T-cell (primary cell): ENCODE data around the gene RSF1. TPM values are rescaled to one million over a fixed set of nuclear protein-coding genes. Genes with fewer than 3 reads are reported as not detected.

Experiments
- ATAC-seq, 4 experiments: fragments of 200-7000 bp in 3 of 4; fragments of 150-1000 bp in 1 of 4; cut with Tn5 transposase; replicated peaks in 1 of 4; 1 replicate in 3 of 4; 2 replicates in 1 of 4; pipeline ENCODE4 v1.10.0; 2021; ENCODE audit warnings: moderate library complexity in 3 of 4, mild to moderate bottlenecking in 2 of 4, moderate number of reproducible peaks in 1 of 4
- CTCF ChIA-PET, 2 donors: fragments of 300-600 bp; sonication (Branson Sonifier 250); formaldehyde crosslinking; loops; one replicate each; lab custom pipeline; 2022; ENCODE audit warnings: antibody characterized with exemption in 2 of 2; lab: Charles Lee
- POLR2A ChIA-PET, 2 donors: fragments of 300-600 bp; sonication (Branson Sonifier 250); formaldehyde crosslinking; loops; one replicate each; lab custom pipeline; 2022; ENCODE audit warnings: antibody characterized with exemption in 2 of 2; lab: Charles Lee
- DNase-seq, 35 experiments: peaks; one replicate each; pipeline versions ENCODE4 v3.0.0 to v3.0.0-alpha.2; 2013 to 2023
- H3K27ac ChIP-seq: one replicate; pipeline ENCODE4 v1.5.1; 2013; ENCODE audit warnings: low read length
- H3K27me3 ChIP-seq, 2 experiments: replicated peaks in 1 of 2; 1 replicate in 1 of 2; 2 replicates in 1 of 2; pipeline versions ENCODE4 v1.6.1 to v1.7.0; 2013; ENCODE audit warnings: low read length in 1 of 2, mixed read lengths in 1 of 2; ENCODE audit not compliant: control insufficient read depth in 2 of 2, insufficient read depth in 2 of 2; ENCODE audit errors: extremely low read depth in 1 of 2
- H3K36me3 ChIP-seq, 2 donors: 1 replicate in 1 of 2; 2 replicates in 1 of 2; pipeline versions ENCODE4 v1.6.1 to v1.7.0; 2013; ENCODE audit warnings: low read length in 1 of 2; ENCODE audit not compliant: control insufficient read depth in 2 of 2, insufficient read depth in 1 of 2; ENCODE audit errors: extremely low read depth in 1 of 2
- H3K4me1 ChIP-seq, 2 experiments: 1 replicate in 1 of 2; 2 replicates in 1 of 2; pipeline versions ENCODE4 v1.6.1 to v1.7.0; 2013; ENCODE audit warnings: low read length in 2 of 2, mixed read lengths in 1 of 2; ENCODE audit not compliant: insufficient read depth in 2 of 2, control insufficient read depth in 1 of 2; ENCODE audit errors: extremely low read depth in 1 of 2
- H3K4me3 ChIP-seq, 2 donors: 1 replicate in 1 of 2; 2 replicates in 1 of 2; pipeline versions ENCODE4 v1.5.1 to v1.7.0; 2013; ENCODE audit warnings: mild to moderate bottlenecking in 2 of 2, low read length in 1 of 2, moderate library complexity in 1 of 2; ENCODE audit not compliant: control insufficient read depth in 1 of 2; ENCODE audit errors: extremely low read depth in 1 of 2
- H3K9me3 ChIP-seq: 2 replicates; pipeline ENCODE4 v1.7.0; 2013
- H3K27ac Mint-ChIP-seq, 2 donors: one replicate each; pipeline ENCODE4 v1.8.0; 2020 to 2021; ENCODE audit warnings: mild to moderate bottlenecking in 2 of 2, mixed read lengths in 2 of 2
- H3K27me3 Mint-ChIP-seq, 2 donors: one replicate each; pipeline ENCODE4 v1.8.0; 2021 to 2022; ENCODE audit warnings: mixed read lengths in 2 of 2
- H3K36me3 Mint-ChIP-seq: one replicate; pipeline ENCODE4 v1.8.0; 2021; ENCODE audit warnings: mixed read lengths
- H3K4me1 Mint-ChIP-seq, 3 donors: one replicate each; pipeline ENCODE4 v1.8.0; 2020 to 2022; ENCODE audit warnings: mixed read lengths in 3 of 3, mild to moderate bottlenecking in 1 of 3
- H3K4me3 Mint-ChIP-seq, 3 donors: one replicate each; pipeline ENCODE4 v1.8.0; 2020 to 2022; ENCODE audit warnings: mild to moderate bottlenecking in 3 of 3, mixed read lengths in 3 of 3, moderate library complexity in 3 of 3
- H3K9me3 Mint-ChIP-seq, 3 donors: one replicate each; pipeline ENCODE4 v1.8.0; 2020 to 2022; ENCODE audit warnings: mixed read lengths in 3 of 3
- WGBS: methylation state at CpG from one replicate; pipeline ENCODE4 v1.1.5; 2013; ENCODE audit warnings: missing lambda C conversion rate; ENCODE audit not compliant: insufficient coverage; 5-methylcytosine and 5-hydroxymethylcytosine counted together
- total RNA-seq, 35 experiments: library from RNA in 6 of 35; stranded (reverse) in 6 of 35; fragments of 120-200 nt in 1 of 35; gene quantifications; one replicate each; pipeline versions ENCODE4 v1.2.1 to v1.2.4 and lab custom pipeline; 2013 to 2026

RSF1 gene
- total RNA-seq, 5 donors from 2014 or later (not counting 1 experiment from before 2014, with no cell fraction given), result 81.5 to 96.8 (median 91.2) TPM

DNA sequence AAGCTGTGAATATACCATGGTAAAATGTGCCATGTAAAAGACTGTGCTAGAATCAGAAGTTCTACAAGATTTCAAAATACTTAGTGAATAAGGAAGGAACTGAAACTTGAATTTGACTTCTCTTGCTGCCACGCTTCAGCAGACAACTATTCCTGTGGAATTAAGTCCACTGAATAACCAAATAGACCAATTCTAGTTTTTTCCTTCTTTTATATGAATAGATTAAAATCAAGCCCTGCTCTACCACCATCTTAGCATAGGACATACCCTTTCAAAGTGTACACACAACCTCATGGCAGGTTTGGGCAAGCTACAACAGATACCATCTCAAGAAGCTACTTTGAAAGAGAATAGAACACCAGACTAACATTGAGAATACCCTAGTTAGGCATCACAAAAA lies 159.6 kb downstream of the RSF1 start:
- H3K36me3 Mint-ChIP-seq, result no peaks in the 10 kb centered on the region
- H3K27ac ChIP-seq, result no peak overlapping the region
- DNase-seq, result no peak
- H3K4me1 ChIP-seq, result no peaks in the 10 kb centered on the region
- H3K27me3 Mint-ChIP-seq, result no peaks in the 10 kb centered on the region
- ChIA-PET POLR2A (no interaction called here), CTCF (interaction anchor here in 1 of 2 donors (0.6 kb wide), 1 partner anchor 115 kb away, joined by 5 read pairs; no protein-coding TSS in a partner anchor)
- peaks cover 0 to 15% of the 10 kb centered on the region in 2 donors for H3K36me3 ChIP-seq
- no peak overlapping the region for H3K27ac Mint-ChIP-seq
- H3K4me3 Mint-ChIP-seq, result no peak overlapping the region
- H3K9me3 Mint-ChIP-seq, result no peaks in the 10 kb centered on the region
- WGBS, result no CpG with 5 or more reads among the region's 1 CpG
- H3K4me1 Mint-ChIP-seq, result peaks cover 0 to 2% (median 0%) of the 10 kb centered on the region in 3 donors
- H3K4me3 ChIP-seq, result no peak overlapping the region
- no peak for ATAC-seq
- no peaks in the 10 kb centered on the region for H3K9me3 ChIP-seq
- H3K27me3 ChIP-seq, result no peaks in the 10 kb centered on the region

DNA sequence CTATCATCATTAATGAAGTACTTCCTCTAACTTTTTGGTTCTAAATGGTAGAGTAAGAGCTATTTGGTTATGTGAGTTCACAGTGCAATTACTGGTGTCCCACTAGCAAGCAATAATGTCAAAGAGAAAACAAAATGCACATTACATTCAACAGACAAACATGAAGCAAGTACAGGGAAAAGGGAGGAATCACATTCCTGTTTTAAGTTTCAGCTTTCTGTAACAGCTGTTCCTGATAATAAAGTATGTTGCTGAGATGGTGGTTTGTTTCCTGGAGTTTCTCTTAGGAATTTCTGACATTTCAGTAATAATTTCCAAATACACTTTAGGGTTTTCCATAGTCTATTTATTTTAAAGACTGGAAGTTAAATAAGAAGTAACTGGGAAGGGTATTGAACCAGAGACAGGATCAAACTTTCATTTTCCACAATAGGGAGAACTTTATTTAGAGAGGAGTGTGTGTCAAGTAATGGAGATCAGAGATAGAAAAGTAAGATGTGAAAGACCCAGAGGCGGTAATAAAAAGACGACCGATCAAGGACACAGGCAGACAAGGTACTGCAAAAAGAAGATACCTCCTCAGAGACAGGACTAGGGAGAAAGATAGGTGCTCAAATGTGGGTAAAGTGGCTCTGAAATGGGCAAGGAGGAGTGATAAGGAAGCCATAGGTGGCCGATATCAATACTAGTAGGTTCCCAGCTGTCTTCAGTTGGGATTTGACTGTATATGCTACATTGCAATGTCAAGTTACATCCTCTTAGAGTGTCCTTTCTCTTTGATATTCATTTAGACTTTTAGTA lies 162.1 kb downstream of the RSF1 start:
- H3K4me3 Mint-ChIP-seq, result no peak overlapping the region
- Histone ChIP-seq H3K27me3 (no peaks in the 10 kb centered on the region), H3K4me3 (no peak overlapping the region), H3K27ac (no peak overlapping the region), H3K4me1 (no peaks in the 10 kb centered on the region), H3K9me3 (no peaks in the 10 kb centered on the region), H3K36me3 (no peaks in the 10 kb centered on the region)
- H3K36me3 Mint-ChIP-seq, result no peaks in the 10 kb centered on the region
- WGBS, result no CpG with 5 or more reads among the region's 4 CpGs
- DNase-seq, result no peak
- H3K27me3 Mint-ChIP-seq, result no peaks in the 10 kb centered on the region
- ATAC-seq, result no peak
- H3K4me1 Mint-ChIP-seq, result peaks cover 0 to 2% (median 0%) of the 10 kb centered on the region in 3 donors
- POLR2A ChIA-PET, result no interaction called here
- H3K27ac Mint-ChIP-seq, result no peak overlapping the region
- CTCF ChIA-PET, result interaction anchor here in 1 of 2 donors (0.6 kb wide), 1 partner anchor 39 kb away, joined by 4 read pairs; no protein-coding TSS in a partner anchor
- no peaks in the 10 kb centered on the region for H3K9me3 Mint-ChIP-seq

DNA sequence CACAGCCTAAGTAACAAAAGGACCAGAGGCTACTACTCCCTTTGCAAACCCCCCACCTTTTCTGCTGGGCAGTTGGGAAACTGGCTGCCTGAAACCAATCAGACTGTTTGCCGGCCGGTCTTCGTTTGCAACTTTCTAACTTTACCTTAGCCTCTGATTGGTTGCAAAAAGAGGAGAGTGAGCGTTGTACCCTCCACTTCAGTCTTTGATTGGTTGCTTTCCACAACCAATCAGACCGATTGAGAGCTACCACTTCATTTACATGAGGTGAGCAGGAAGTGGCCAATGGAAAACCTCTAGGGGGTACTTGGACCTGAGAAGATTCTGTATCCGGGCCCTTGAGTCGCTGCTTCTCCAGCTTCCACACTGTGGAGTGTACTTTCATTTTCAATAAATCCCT lies 164.2 kb downstream of the RSF1 start:
- Mint-ChIP-seq H3K9me3 (no peaks in the 10 kb centered on the region), H3K36me3 (no peaks in the 10 kb centered on the region), H3K4me3 (no peak overlapping the region), H3K27ac (no peak overlapping the region), H3K27me3 (no peaks in the 10 kb centered on the region), H3K4me1 (peaks cover 0 to 2% (median 0%) of the 10 kb centered on the region in 3 donors)
- H3K4me3 ChIP-seq, result no peak overlapping the region
- ChIA-PET POLR2A (interaction anchor here in 1 of 2 donors (0.6 kb wide), 1 partner anchor 22 kb away, joined by 4 read pairs; no protein-coding TSS in a partner anchor), CTCF (no interaction called here)
- no peaks in the 10 kb centered on the region for H3K36me3 ChIP-seq
- WGBS, result 100% methylated on average over 3 of the region's 7 CpGs
- H3K27ac ChIP-seq, result no peak overlapping the region
- H3K4me1 ChIP-seq, result no peaks in the 10 kb centered on the region
- ATAC-seq (no peak), DNase-seq (no peak)
- no peaks in the 10 kb centered on the region for H3K9me3 ChIP-seq
- H3K27me3 ChIP-seq, result peaks cover 0 to 3% of the 10 kb centered on the region in 2 experiments

DNA sequence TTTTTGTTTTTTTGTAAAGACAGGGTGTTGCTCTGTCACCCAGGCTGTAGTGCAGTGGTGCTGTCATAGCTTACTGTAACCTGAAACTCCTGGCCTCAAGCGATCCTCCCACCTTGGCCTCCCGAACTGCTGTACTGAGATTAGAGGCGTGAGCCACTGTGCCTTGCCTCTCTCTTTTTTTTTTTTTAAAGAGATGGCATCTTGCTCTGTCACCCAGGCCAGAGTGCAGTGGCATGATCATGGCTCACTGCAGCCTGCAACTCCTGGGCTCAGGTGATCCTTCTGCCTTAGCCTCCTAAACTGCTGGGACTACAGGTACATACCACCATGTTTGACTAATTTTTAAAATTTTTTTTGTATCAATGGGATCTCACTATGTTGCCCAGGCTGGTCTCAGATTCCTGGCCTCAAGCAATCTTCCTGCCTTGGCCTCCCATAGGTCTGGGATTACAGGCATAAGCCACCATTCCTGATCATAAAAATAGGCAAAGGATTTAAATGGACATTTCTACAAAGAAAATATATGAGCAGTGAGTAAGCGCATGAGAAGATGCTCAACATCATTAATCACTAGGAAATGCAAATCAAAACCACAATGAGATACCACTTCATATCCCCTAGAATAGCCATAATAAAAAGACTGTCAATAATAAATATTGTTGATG lies 165.6 kb downstream of the RSF1 start:
- Mint-ChIP-seq H3K36me3 (no peaks in the 10 kb centered on the region), H3K27ac (no peak overlapping the region), H3K27me3 (peaks cover 2 to 3% of the 10 kb centered on the region in 2 donors), H3K9me3 (no peaks in the 10 kb centered on the region), H3K4me3 (no peak overlapping the region), H3K4me1 (no peaks in the 10 kb centered on the region)
- no peak overlapping the region for H3K27ac ChIP-seq
- WGBS, result 82% methylated on average over 2 of the region's 4 CpGs
- CTCF ChIA-PET, result interaction anchor here in 1 of 2 donors (0.7 kb wide), 1 partner anchor 842 kb away, joined by 3 read pairs; no protein-coding TSS in a partner anchor
- no peaks in the 10 kb centered on the region for H3K4me1 ChIP-seq
- ATAC-seq (no peak), DNase-seq (no peak)
- no peak overlapping the region for H3K4me3 ChIP-seq
- no peaks in the 10 kb centered on the region for H3K9me3 ChIP-seq
- POLR2A ChIA-PET, result no interaction called here
- no peaks in the 10 kb centered on the region for H3K36me3 ChIP-seq
- H3K27me3 ChIP-seq, result peaks cover 0 to 3% of the 10 kb centered on the region in 2 experiments

DNA sequence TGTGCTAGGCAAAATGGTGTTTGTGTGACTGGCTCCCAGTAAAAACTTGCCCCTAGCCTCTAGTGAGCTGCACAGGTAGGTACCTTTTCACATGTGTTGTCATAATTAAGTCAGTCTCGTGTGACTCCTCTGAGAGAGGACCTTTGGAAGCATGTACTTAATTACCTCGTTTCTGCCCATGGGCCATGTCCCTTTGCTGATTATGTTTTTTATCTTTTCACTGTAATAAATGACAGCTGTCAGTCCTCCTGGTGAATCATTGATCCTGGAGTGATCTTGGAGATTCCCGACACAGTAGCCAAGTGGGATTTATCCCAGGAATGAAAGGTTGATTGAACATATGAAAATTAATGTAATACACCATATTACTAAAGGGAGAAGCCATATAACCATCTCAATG lies 170.4 kb downstream of the RSF1 start:
- no peak overlapping the region for H3K27ac Mint-ChIP-seq
- H3K4me1 Mint-ChIP-seq, result no peaks in the 10 kb centered on the region
- H3K9me3 Mint-ChIP-seq, result no peaks in the 10 kb centered on the region
- no peaks in the 10 kb centered on the region for H3K36me3 ChIP-seq
- H3K4me3 ChIP-seq, result no peak overlapping the region
- H3K27me3 ChIP-seq, result peaks cover 0 to 8% of the 10 kb centered on the region in 2 experiments
- H3K4me1 ChIP-seq, result no peaks in the 10 kb centered on the region
- H3K27ac ChIP-seq, result no peak overlapping the region
- H3K9me3 ChIP-seq, result no peaks in the 10 kb centered on the region
- H3K36me3 Mint-ChIP-seq, result no peaks in the 10 kb centered on the region
- H3K27me3 Mint-ChIP-seq, result peaks cover 3 to 13% of the 10 kb centered on the region in 2 donors
- H3K4me3 Mint-ChIP-seq, result no peak overlapping the region
- ATAC-seq (no peak), DNase-seq (no peak)
- CTCF ChIA-PET, result interaction anchor here in 1 of 2 donors (0.6 kb wide), 1 partner anchor 947 kb away, joined by 6 read pairs; no protein-coding TSS in a partner anchor
- no CpG with 5 or more reads among the region's 3 CpGs for WGBS
- POLR2A ChIA-PET, result no interaction called here

DNA sequence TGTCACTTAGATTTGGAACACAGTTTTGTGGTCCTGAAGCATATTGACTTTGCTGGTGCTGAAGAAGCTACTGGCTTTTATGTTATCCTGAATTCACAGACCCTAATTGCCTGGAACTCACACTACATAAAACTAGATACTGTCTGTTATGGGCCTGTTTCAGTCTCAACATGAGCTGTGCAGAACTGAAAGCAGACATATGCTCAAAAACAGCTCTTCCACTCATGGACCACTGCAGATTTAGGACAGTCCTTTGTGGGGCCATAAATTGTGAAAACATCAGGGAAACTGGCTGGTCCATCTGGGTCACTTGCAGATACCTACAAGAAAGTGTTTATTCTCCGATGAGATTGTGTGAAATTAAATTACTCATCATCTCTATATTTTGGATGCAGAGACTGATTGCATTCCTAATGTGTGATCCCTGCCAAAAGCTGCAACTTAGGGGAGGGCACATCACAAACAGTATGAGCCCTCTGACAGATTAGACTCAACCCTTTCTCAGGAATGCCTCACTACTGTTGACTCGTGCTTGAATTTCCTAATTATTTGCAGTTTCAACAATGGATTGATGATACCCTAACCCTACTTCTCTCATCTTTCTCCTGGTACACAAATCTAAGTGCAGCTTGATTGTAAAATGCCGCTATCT lies 172.7 kb downstream of the RSF1 start:
- Mint-ChIP-seq H3K27me3 (peaks cover 7 to 23% of the 10 kb centered on the region in 2 donors), H3K27ac (no peak overlapping the region), H3K9me3 (no peaks in the 10 kb centered on the region), H3K4me3 (no peak overlapping the region), H3K4me1 (no peaks in the 10 kb centered on the region), H3K36me3 (no peaks in the 10 kb centered on the region)
- Histone ChIP-seq H3K27ac (no peak overlapping the region), H3K4me1 (no peaks in the 10 kb centered on the region), H3K27me3 (peaks cover 0 to 11% of the 10 kb centered on the region in 2 experiments), H3K36me3 (no peaks in the 10 kb centered on the region), H3K9me3 (no peaks in the 10 kb centered on the region), H3K4me3 (no peak overlapping the region)
- ChIA-PET CTCF (no interaction called here), POLR2A (interaction anchor here in 1 of 2 donors (0.7 kb wide), 1 partner anchor 402 kb away, joined by 4 read pairs; no protein-coding TSS in a partner anchor)
- ATAC-seq (no peak), DNase-seq (no peak)
- no CpG with 5 or more reads among the region's 3 CpGs for WGBS
